ENCODE data around the gene KCNIP4. TPM values are rescaled to one million over a fixed set of nuclear protein-coding genes. Genes with fewer than 3 reads are reported as not detected.

KCNIP4 gene
- total RNA-seq, 1 donor from 2014 or later: 30.4 TPM

GRCh38 chr4:21625447-21625846, 323.1 kb downstream of the KCNIP4 start:
- Mint-ChIP-seq H3K27ac (ENCODE audit: unreplicated experiment) (no peak overlapping the region), H3K4me1 (ENCODE audit: low read depth, unreplicated experiment) (no peaks in the 10 kb centered on the region), H3K27me3 (ENCODE audit: unreplicated experiment) (no peaks in the 10 kb centered on the region), H3K36me3 (ENCODE audit: unreplicated experiment) (no peaks in the 10 kb centered on the region), H3K9me3 (ENCODE audit: unreplicated experiment) (no peaks in the 10 kb centered on the region), H3K4me3 (ENCODE audit: unreplicated experiment) (no peak overlapping the region)
- no peak for TF ChIP-seq CTCF (IDR thresholded peaks at IDR 0.05; ENCODE audit: partially characterized antibody, unreplicated experiment)
- DNase-seq: no peak

- no peak for DNase-seq
- H3K4me3 Mint-ChIP-seq (ENCODE audit: unreplicated experiment): no peak overlapping the region
- no peaks in the 10 kb centered on the region for H3K4me1 Mint-ChIP-seq (ENCODE audit: low read depth, unreplicated experiment)
- H3K9me3 Mint-ChIP-seq (ENCODE audit: unreplicated experiment): no peaks in the 10 kb centered on the region
- H3K36me3 Mint-ChIP-seq (ENCODE audit: unreplicated experiment): no peaks in the 10 kb centered on the region
- no peak for TF ChIP-seq CTCF (IDR thresholded peaks at IDR 0.05; ENCODE audit: partially characterized antibody, unreplicated experiment)
- H3K27ac Mint-ChIP-seq (ENCODE audit: unreplicated experiment): no peak overlapping the region
- peaks cover 3% of the 10 kb centered on the region for H3K27me3 Mint-ChIP-seq (ENCODE audit: unreplicated experiment)
Measured at GRCh38 chr4:21605006-21605405, 343.6 kb downstream of the KCNIP4 start.

GRCh38 chr4:21596521-21596920, 352.1 kb downstream of the KCNIP4 start:
- no peak overlapping the region for H3K4me3 Mint-ChIP-seq (ENCODE audit: unreplicated experiment)
- H3K27ac Mint-ChIP-seq (ENCODE audit: unreplicated experiment): no peak overlapping the region
- no peaks in the 10 kb centered on the region for H3K27me3 Mint-ChIP-seq (ENCODE audit: unreplicated experiment)
- H3K9me3 Mint-ChIP-seq (ENCODE audit: unreplicated experiment): peaks cover 4% of the 10 kb centered on the region
- no peaks in the 10 kb centered on the region for H3K4me1 Mint-ChIP-seq (ENCODE audit: low read depth, unreplicated experiment)
- no peak for DNase-seq
- H3K36me3 Mint-ChIP-seq (ENCODE audit: unreplicated experiment): no peaks in the 10 kb centered on the region
- no peak for TF ChIP-seq CTCF (IDR thresholded peaks at IDR 0.05; ENCODE audit: partially characterized antibody, unreplicated experiment)

GRCh38 chr4:21593671-21594001, 354.9 kb downstream of the KCNIP4 start:
- no peaks in the 10 kb centered on the region for H3K36me3 Mint-ChIP-seq (ENCODE audit: unreplicated experiment)
- DNase-seq: no peak
- H3K27ac Mint-ChIP-seq (ENCODE audit: unreplicated experiment): no peak overlapping the region
- H3K4me1 Mint-ChIP-seq (ENCODE audit: low read depth, unreplicated experiment): no peaks in the 10 kb centered on the region
- peaks cover 3% of the 10 kb centered on the region for H3K9me3 Mint-ChIP-seq (ENCODE audit: unreplicated experiment)
- no peak overlapping the region for H3K4me3 Mint-ChIP-seq (ENCODE audit: unreplicated experiment)
- no peak for TF ChIP-seq CTCF (IDR thresholded peaks at IDR 0.05; ENCODE audit: partially characterized antibody, unreplicated experiment)
- H3K27me3 Mint-ChIP-seq (ENCODE audit: unreplicated experiment): no peaks in the 10 kb centered on the region

GRCh38 chr4:21592970-21593670, 355.5 kb downstream of the KCNIP4 start:
- H3K4me1 Mint-ChIP-seq (ENCODE audit: low read depth, unreplicated experiment): no peaks in the 10 kb centered on the region
- no peak overlapping the region for H3K4me3 Mint-ChIP-seq (ENCODE audit: unreplicated experiment)
- no peak for DNase-seq
- no peaks in the 10 kb centered on the region for H3K36me3 Mint-ChIP-seq (ENCODE audit: unreplicated experiment)
- TF ChIP-seq CTCF (IDR thresholded peaks at IDR 0.05; ENCODE audit: partially characterized antibody, unreplicated experiment): no peak
- peaks cover 2% of the 10 kb centered on the region for H3K9me3 Mint-ChIP-seq (ENCODE audit: unreplicated experiment)
- H3K27me3 Mint-ChIP-seq (ENCODE audit: unreplicated experiment): no peaks in the 10 kb centered on the region
- no peak overlapping the region for H3K27ac Mint-ChIP-seq (ENCODE audit: unreplicated experiment)

Measured in glutamatergic neuron (in vitro differentiated cells).